ENCODE measurements around the gene STMN1. TPM values are rescaled to one million over a fixed set of nuclear protein-coding genes. Genes with fewer than 3 reads are reported as not detected.
A peak's percentile ranks its signal among the peaks of the same experiment; 100 is the strongest.

Gene STMN1
- total RNA-seq, 1 experiment from 2014 or later: 418 TPM

DNA sequence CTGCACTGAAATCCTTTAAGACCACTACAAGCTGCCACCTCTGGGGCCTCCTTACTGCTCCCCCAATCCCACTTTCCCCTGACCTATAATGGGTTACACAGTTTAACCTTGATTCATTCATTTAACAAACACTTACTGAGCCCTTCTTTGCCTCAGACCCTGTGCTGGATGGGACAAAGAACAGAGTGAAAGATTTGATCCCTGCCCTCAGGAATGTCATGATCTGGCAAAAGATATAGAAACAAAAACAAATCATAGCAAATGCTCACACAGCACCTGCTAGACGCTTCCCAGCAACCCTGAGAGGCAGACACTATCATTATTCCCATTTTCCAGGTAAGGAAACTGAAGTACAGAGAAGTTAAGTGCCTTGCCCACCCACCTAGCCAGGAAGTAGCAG, 39.9 kb downstream of the STMN1 start (continued):
- TF ChIP-seq, protein P1, sequence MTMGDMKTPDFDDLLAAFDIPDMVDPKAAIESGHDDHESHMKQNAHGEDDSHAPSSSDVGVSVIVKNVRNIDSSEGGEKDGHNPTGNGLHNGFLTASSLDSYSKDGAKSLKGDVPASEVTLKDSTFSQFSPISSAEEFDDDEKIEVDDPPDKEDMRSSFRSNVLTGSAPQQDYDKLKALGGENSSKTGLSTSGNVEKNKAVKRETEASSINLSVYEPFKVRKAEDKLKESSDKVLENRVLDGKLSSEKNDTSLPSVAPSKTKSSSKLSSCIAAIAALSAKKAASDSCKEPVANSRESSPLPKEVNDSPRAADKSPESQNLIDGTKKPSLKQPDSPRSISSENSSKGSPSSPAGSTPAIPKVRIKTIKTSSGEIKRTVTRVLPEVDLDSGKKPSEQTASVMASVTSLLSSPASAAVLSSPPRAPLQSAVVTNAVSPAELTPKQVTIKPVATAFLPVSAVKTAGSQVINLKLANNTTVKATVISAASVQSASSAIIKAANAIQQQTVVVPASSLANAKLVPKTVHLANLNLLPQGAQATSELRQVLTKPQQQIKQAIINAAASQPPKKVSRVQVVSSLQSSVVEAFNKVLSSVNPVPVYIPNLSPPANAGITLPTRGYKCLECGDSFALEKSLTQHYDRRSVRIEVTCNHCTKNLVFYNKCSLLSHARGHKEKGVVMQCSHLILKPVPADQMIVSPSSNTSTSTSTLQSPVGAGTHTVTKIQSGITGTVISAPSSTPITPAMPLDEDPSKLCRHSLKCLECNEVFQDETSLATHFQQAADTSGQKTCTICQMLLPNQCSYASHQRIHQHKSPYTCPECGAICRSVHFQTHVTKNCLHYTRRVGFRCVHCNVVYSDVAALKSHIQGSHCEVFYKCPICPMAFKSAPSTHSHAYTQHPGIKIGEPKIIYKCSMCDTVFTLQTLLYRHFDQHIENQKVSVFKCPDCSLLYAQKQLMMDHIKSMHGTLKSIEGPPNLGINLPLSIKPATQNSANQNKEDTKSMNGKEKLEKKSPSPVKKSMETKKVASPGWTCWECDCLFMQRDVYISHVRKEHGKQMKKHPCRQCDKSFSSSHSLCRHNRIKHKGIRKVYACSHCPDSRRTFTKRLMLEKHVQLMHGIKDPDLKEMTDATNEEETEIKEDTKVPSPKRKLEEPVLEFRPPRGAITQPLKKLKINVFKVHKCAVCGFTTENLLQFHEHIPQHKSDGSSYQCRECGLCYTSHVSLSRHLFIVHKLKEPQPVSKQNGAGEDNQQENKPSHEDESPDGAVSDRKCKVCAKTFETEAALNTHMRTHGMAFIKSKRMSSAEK (CRISPR knock-in tag; IDR thresholded peaks at IDR 0.05; ENCODE audit: borderline replicate concordance): no peak
- TF ChIP-seq E2F1 (CRISPR knock-in tag; IDR thresholded peaks at IDR 0.05): no peak
- no peak for TF ChIP-seq ZNF232 (CRISPR knock-in tag; IDR thresholded peaks at IDR 0.05)

- DNase-seq (ENCODE audit: low spot score) (no peak), ATAC-seq (no peak)
- peak; percentile 28; the same call in 1 of the 2 replicates for TF ChIP-seq ZNF121 (CRISPR knock-in tag; IDR thresholded peaks at IDR 0.05)
- no peak for TF ChIP-seq GABPB1 (CRISPR knock-in tag; IDR thresholded peaks at IDR 0.05)
- no peak for TF ChIP-seq ZNF396 (CRISPR knock-in tag; IDR thresholded peaks at IDR 0.05; ENCODE audit: borderline replicate concordance)
- ChIA-PET POLR2A (interaction anchor here (0.6 kb wide), 1 partner anchor 28 kb away, joined by 5 read pairs; no protein-coding TSS in a partner anchor), CTCF (interaction anchor here (2.1 kb wide), 2 partner anchors 11 to 31 kb away, joined by 8 to 10 read pairs; partner anchors contain the start of gene PAQR7)
- H3K4me1 Mint-ChIP-seq: peaks cover 15% of the 10 kb centered on the region
- H3K36me3 Mint-ChIP-seq: peaks cover 6% of the 10 kb centered on the region; the same call in 1 of the 2 replicates
- no peaks in the 10 kb centered on the region for H3K9me3 Mint-ChIP-seq
- no peak overlapping the region for H3K4me3 Mint-ChIP-seq
- H3K27me3 Mint-ChIP-seq (ENCODE audit: low read depth): no peaks in the 10 kb centered on the region
- no peak overlapping the region for H3K27ac Mint-ChIP-seq
Observed at GRCh38 chr1:25864434-25864833, 41.8 kb downstream of the STMN1 start.

DNA sequence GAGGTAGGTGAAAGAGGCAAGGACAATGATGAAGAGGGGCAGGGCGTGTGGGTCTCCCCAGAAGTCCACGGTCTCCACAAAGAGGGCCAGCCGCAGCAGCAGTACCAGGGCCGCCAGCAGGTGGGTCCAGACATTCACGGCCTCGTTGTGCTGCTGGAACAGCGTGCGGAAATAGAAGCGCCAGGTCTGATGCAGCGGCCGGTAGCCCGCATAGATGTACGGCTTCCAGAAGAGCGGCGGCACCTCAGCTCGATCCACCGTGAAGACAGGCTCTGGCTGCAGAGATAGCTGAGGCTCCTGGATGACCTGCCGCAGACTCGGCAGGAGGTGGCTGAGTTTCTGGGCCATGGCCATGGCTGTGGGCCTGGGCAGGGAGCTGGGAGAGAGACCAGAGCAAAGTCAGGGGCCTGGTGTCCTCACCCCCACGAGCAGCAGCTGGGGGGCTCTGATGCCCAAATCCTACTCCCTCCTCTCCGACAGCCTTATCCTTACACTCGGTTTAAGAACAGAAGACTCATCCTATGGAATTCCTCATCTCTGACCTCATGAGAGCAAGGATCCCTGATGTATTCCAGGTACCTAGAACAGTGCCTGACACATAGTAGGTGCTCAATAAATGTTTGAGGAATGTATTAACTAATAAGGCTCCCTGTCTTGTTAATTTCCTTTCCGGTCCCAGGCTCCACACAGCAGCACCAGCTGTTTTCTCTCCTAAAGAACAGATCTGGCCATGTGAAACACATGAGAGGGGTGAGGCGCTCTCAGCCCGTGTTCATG, 42.5 kb downstream of the STMN1 start:
- DNase-seq (ENCODE audit: low spot score) (no peak), ATAC-seq (peak; percentile 5; the same call in 1 of the 2 replicates)
- Mint-ChIP-seq H3K27ac (no peak overlapping the region), H3K9me3 (no peaks in the 10 kb centered on the region), H3K4me3 (no peak overlapping the region), H3K27me3 (ENCODE audit: low read depth) (no peaks in the 10 kb centered on the region), H3K4me1 (peaks cover 17% of the 10 kb centered on the region), H3K36me3 (peaks cover 6% of the 10 kb centered on the region; the same call in 1 of the 2 replicates)
- ChIA-PET CTCF (interaction anchor here (2.1 kb wide), 2 partner anchors 12 to 31 kb away, joined by 8 to 10 read pairs; partner anchors contain the start of gene PAQR7), POLR2A (no interaction called here)
- no peak for TF ChIP-seq ZNF425 (CRISPR knock-in tag; conservative IDR thresholded peaks at IDR 0.05)
- no peak for TF ChIP-seq HMGA2 (CRISPR knock-in tag; IDR thresholded peaks at IDR 0.05)
- TF ChIP-seq, protein P2, sequence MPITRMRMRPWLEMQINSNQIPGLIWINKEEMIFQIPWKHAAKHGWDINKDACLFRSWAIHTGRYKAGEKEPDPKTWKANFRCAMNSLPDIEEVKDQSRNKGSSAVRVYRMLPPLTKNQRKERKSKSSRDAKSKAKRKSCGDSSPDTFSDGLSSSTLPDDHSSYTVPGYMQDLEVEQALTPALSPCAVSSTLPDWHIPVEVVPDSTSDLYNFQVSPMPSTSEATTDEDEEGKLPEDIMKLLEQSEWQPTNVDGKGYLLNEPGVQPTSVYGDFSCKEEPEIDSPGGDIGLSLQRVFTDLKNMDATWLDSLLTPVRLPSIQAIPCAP (CRISPR knock-in tag; IDR thresholded peaks at IDR 0.05): no peak
- no peak for TF ChIP-seq KAT7 (CRISPR knock-in tag; IDR thresholded peaks at IDR 0.05; ENCODE audit: borderline replicate concordance)
- no peak for TF ChIP-seq CREB1 (CRISPR knock-in tag; IDR thresholded peaks at IDR 0.05)
